ENCODE data around the gene TPTE.
A peak's percentile ranks its signal among the peaks of the same experiment; 100 is the strongest.
"Not testable (repeated sequence)": the region's sequence is repeated elsewhere in the genome, so short reads cannot be mapped to it uniquely, and the experiment has no call there.

The TPTE gene

GRCh38 chr21:10617133-10617752 is 95.9 kb downstream of the TPTE start:
- not testable (repeated sequence) for DNase-seq

- DNase-seq, result peak; percentile 5
These were observed 106.0 kb downstream of the TPTE start for GRCh38 chr21:10627316-10627863.

GRCh38 chr21:10629239-10629638 is 107.9 kb downstream of the TPTE start:
- not testable (repeated sequence) for DNase-seq

GRCh38 chr21:10630829-10631228 is 109.4 kb downstream of the TPTE start:
- DNase-seq, result not testable (repeated sequence)

- not testable (repeated sequence) for DNase-seq
These were observed 109.9 kb downstream of the TPTE start for GRCh38 chr21:10631316-10631715.

- DNase-seq, result not testable (repeated sequence)
These were observed 116.8 kb downstream of the TPTE start for GRCh38 chr21:10638144-10638543.

GRCh38 chr21:10639123-10639522 is 117.7 kb downstream of the TPTE start:
- no peak for DNase-seq

GRCh38 chr21:10639746-10640145 is 118.4 kb downstream of the TPTE start:
- not testable (repeated sequence) for DNase-seq

GRCh38 chr21:10640446-10640845 is 119.1 kb downstream of the TPTE start:
- DNase-seq, result no peak

GRCh38 chr21:10641107-10641506 is 119.7 kb downstream of the TPTE start:
- no peak for DNase-seq

GRCh38 chr21:10645667-10646066 is 124.3 kb downstream of the TPTE start:
- DNase-seq, result not testable (repeated sequence)

GRCh38 chr21:10649350-10650149 is 128.2 kb downstream of the TPTE start:
- not testable (repeated sequence) for DNase-seq

GRCh38 chr21:10650297-10650696 is 128.9 kb downstream of the TPTE start:
- DNase-seq, result not testable (repeated sequence)

Measured in CD4-positive, alpha-beta T cell treated with Interleukin-17A for 4 hours (primary cell).